K562 treated with DMSO at 1 percent for 4 hours (cell line): ENCODE results near the gene DERL3. TPM values are rescaled to one million over a fixed set of nuclear protein-coding genes. Genes with fewer than 3 reads are reported as not detected.

Experiments
- total RNA-seq: library from RNA; unstranded; fragments of 300-600 nt; gene quantifications from 2 replicates; pipeline ENCODE4 v1.2.3, GENCODE V29; 2022; ENCODE audit not compliant: insufficient read depth

The DERL3 gene
- 5.4 and 5.5 TPM in 2 replicates for total RNA-seq

DNA sequence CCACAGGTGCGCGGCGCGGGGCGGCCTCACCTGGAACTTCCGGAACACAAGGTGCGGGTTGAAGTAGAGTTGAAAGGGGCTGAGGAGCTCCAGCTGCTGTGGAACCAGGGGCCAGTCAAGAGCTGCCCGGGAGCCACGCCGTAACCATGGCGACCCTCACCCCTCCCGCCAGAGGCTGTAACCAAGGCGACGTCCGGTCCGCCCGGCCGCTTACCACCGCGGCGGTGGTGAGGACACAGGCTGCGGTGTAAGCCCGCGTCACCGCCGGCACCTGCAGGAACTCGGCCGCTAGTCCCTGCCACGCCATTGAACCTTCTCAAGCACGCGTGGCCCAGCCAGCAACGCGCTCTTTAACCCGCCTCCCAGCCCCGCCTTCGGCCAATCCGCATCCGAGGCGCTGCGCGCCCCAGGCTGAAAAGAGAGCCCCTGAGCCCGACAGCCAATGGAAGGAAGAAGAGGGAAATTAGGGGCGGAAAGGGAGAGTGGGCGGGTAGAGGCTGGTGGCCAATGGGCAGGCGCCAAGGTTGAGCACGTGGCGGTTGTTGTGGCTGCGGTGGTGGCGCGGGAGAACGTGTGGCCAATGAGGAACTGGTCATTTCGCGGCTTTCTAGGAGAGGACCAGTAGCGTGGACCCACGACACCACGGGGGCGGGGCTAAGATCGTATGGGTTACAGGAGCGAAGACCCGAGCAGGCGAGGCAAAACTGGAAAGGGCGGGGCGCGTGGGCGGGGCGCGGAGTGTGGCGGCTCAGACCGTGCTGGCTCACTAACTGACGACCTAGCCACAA, at the start of gene DERL3:
DERL3 (minus strand) TSS at position 326 of the 788 bp plus-strand sequence; CDS start at position 307, 19 bp downstream.

DNA sequence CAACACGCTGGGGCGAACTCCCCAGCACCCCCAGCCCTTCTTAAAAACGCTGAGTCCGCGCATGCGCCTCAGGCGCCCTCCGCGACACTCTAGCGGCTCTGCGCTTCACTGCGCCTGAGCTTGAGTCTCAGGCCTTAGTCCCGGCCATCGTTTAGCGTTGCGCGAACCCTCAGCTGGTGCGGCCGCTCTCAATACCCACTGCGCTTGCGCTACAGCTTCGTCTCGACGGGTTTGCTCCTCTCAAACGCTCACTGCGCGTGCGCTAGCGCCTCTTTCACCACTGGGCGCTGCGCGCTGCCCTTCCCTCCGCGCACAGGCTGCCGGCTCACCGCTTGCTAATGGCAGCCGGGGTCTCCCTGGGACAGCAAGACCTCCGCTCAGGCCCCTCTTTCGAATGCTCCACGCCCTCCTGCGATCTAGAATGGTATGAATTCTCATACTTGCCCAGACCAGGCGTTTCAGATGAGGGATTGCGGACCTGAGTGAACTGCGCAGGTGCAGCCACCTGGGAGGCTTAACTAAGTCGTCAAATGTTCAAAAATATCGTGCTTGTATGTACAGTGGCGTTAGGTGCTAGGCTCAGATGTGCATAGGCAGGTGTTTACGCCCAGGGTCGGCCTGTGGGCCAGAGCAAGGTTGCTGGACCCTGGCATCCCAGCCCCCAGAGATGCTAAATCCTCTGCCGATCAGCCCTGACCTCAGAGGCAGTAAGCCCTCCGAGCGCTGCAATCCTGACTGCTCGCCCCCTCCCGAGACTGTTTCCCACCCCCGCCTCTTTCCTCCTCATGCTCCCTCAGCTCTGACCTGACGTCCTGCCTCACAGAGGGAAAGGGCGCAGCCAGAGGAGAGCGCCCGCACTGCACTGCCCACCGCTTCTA, 19.0 kb upstream of the DERL3 start, which contains the start of gene SLC2A11:
SLC2A11 (plus strand) TSS at position 270 of the 878 bp plus-strand sequence; CDS start at position 395, 125 bp downstream.

DNA sequence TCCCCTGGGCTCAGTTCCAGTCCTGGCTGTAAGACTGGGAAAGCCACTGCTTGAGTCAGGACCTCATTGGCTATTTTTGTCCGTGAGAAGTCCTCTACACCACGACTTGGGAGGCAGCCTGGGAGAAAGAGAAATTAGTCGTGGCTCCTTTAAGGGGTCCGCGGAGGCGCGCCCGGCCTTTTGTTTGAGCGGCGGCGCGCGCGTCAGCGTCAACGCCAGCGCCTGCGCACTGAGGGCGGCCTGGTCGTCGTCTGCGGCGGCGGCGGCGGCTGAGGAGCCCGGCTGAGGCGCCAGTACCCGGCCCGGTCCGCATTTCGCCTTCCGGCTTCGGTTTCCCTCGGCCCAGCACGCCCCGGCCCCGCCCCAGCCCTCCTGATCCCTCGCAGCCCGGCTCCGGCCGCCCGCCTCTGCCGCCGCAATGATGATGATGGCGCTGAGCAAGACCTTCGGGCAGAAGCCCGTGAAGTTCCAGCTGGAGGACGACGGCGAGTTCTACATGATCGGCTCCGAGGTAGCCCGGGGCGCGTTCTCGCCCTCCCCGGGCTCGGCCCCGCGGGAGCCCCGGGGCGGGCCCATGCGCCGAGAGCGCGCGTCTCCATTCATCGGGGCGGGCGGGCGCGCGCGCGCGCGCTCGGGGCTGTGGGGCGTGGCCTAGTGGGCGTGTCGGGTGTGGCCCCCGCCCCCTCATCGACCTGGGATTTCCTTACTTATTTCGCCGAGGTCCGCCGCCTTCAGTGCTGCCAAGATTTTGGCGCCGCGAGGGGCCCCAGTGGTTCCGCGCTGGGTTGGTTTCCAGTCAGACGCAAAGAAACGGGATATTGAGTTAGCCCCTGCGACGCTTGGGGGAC, 51.8 kb downstream of the DERL3 start, which contains the start of gene SMARCB1:
SMARCB1 (plus strand) TSS at position 215 of the 848 bp plus-strand sequence; CDS start at position 419, 204 bp downstream.

Other genes with a start within 250 kb of the DERL3 start
- not detected in 2 replicates for gene DRICH1, start 206.7 kb downstream of the DERL3 start, total RNA-seq
- gene RGL4, start 148.0 kb downstream of the DERL3 start, total RNA-seq: 0.24 TPM in 1 of 2 replicates, not detected in the other
- 0.64 and 1.1 TPM in 2 replicates for gene ZNF70, start 87.9 kb downstream of the DERL3 start, total RNA-seq
- gene VPREB3, start 84.6 kb downstream of the DERL3 start, total RNA-seq: not detected in 2 replicates
- not detected in 2 replicates for gene C22orf15, start 76.0 kb downstream of the DERL3 start, total RNA-seq
- 152 and 165 TPM in 2 replicates for gene CHCHD10, start 71.0 kb downstream of the DERL3 start, total RNA-seq
- 1.0 TPM in 1 of 2 replicates, not detected in the other for gene MMP11, start 66.2 kb downstream of the DERL3 start, total RNA-seq
- gene SMARCB1, start 52.0 kb downstream of the DERL3 start, total RNA-seq: 88.8 and 96.2 TPM in 2 replicates
- 4.0 and 5.6 TPM in 2 replicates for gene SLC2A11, start 18.9 kb upstream of the DERL3 start, total RNA-seq
- gene MIF, start 55.4 kb upstream of the DERL3 start, total RNA-seq: 381 and 435 TPM in 2 replicates
- not detected in 2 replicates for gene GSTT2B, start 122.2 kb upstream of the DERL3 start, total RNA-seq
- gene DDTL, start 127.9 kb upstream of the DERL3 start, total RNA-seq: 2.7 TPM in 1 of 2 replicates, not detected in the other
- gene DDT, start 135.4 kb upstream of the DERL3 start, total RNA-seq: 96.8 and 105 TPM in 2 replicates
- not detected in 2 replicates for gene GSTT2, start 141.1 kb upstream of the DERL3 start, total RNA-seq
- gene GSTT4, start 166.4 kb upstream of the DERL3 start, total RNA-seq: not detected in 2 replicates
- gene CABIN1, start 172.3 kb upstream of the DERL3 start, total RNA-seq: 28.4 and 40.6 TPM in 2 replicates